OCI-LY7 (cell line): ENCODE results near the gene C2CD5.

Experiments
- EZH2phosphoT487 ChIP-seq: fragments of 200-600 bp; sonication (generic); IDR thresholded peaks from 2 replicates; pipeline ENCODE4 v1.6.1; 2018; ENCODE audit warnings: low read depth, borderline replicate concordance, mild to moderate bottlenecking, mixed run types, antibody characterized with exemption, low read length, moderate library complexity, mixed read lengths
- TF ChIP-seq, protein P1 (sequence below): fragments of 200-600 bp; sonication (generic); conservative IDR thresholded peaks from 2 replicates; pipeline ENCODE4 v1.5.1; 2014; ENCODE audit warnings: mild to moderate bottlenecking, antibody characterized with exemption, low read length, moderate library complexity, mixed read lengths

DNA sequence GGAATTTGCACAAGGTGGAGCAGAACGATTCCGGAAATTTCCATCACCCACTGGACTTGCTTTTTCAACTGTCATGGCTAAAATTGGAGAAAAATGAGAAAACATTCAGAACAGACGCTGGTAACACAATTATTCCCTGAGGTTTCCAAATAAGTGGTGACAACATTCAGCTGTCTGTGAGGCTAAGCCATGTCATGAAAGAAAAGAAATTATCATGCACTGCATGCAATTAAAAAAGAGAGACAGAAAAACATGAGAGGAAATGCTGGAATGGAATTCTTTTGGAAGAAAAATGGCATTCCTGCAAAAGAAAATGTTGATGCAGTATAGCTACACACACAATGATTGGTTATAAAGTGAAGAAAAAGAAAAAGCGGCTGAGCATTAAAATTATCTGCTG, 87.3 kb downstream of the C2CD5 start:
- TF ChIP-seq, protein P1, sequence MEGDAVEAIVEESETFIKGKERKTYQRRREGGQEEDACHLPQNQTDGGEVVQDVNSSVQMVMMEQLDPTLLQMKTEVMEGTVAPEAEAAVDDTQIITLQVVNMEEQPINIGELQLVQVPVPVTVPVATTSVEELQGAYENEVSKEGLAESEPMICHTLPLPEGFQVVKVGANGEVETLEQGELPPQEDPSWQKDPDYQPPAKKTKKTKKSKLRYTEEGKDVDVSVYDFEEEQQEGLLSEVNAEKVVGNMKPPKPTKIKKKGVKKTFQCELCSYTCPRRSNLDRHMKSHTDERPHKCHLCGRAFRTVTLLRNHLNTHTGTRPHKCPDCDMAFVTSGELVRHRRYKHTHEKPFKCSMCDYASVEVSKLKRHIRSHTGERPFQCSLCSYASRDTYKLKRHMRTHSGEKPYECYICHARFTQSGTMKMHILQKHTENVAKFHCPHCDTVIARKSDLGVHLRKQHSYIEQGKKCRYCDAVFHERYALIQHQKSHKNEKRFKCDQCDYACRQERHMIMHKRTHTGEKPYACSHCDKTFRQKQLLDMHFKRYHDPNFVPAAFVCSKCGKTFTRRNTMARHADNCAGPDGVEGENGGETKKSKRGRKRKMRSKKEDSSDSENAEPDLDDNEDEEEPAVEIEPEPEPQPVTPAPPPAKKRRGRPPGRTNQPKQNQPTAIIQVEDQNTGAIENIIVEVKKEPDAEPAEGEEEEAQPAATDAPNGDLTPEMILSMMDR: no peak
- TF ChIP-seq EZH2phosphoT487: no peak
